Large intestine (tissue), 12 donors: ENCODE results near the gene BLVRA. TPM values are rescaled to one million over a fixed set of nuclear protein-coding genes. Genes with fewer than 3 reads are reported as not detected.
"Not testable (repeated sequence)": the region's sequence is repeated elsewhere in the genome, so short reads cannot be mapped to it uniquely, and the experiment has no call there.

Experiments
- DNase-seq, 2 donors: peaks; one replicate each; pipeline versions ENCODE4 v3.0.0 to v3.0.0-alpha.2; 2013
- H3K27ac ChIP-seq: one replicate; pipeline ENCODE4 v1.5.1; 2013; ENCODE audit warnings: low read length
- H3K27me3 ChIP-seq: 2 replicates; pipeline ENCODE4 v1.6.1; 2013; ENCODE audit warnings: low read length; ENCODE audit not compliant: control insufficient read depth, insufficient read depth
- H3K36me3 ChIP-seq: 2 replicates; pipeline ENCODE4 v1.6.1; 2013; ENCODE audit warnings: low read length; ENCODE audit not compliant: control insufficient read depth, insufficient read depth
- H3K4me1 ChIP-seq: one replicate; pipeline ENCODE4 v1.6.1; 2013; ENCODE audit warnings: low read length; ENCODE audit not compliant: control insufficient read depth, insufficient read depth
- H3K4me3 ChIP-seq: one replicate; pipeline ENCODE4 v1.5.1; 2013; ENCODE audit warnings: low read length
- H3K9me3 ChIP-seq: one replicate; pipeline ENCODE4 v1.6.1; 2013; ENCODE audit warnings: mild to moderate bottlenecking, low read depth, low read length, moderate library complexity; ENCODE audit not compliant: control insufficient read depth
- WGBS: methylation state at CpG from one replicate; pipeline ENCODE4 v1.1.5; 2013; ENCODE audit warnings: low lambda C conversion rate; ENCODE audit not compliant: insufficient coverage; 5-methylcytosine and 5-hydroxymethylcytosine counted together
- long read RNA-seq, 11 donors: transcript quantifications; one replicate each; lab custom pipeline, GENCODE V29; 2026
- polyA plus RNA-seq: library from polyadenylated mRNA; unstranded; fragments of 120-200 nt; gene quantifications from one replicate; pipeline ENCODE4 v1.2.1, GENCODE V29; 2013

The BLVRA gene
- polyA plus RNA-seq, result 16.9 TPM
- long read RNA-seq, donor 1, partial matches to known transcripts, result 0 of 2 reads
- long read RNA-seq, donor 1, other reads (novel, unspliced or antisense), result 0 of 2 reads
- long read RNA-seq, donor 2, transcript BLVRA-201 (8 exons, 1,071 nt), result major isoform, 9 of 10 reads
- long read RNA-seq, donor 2, partial matches to known transcripts, result 0 of 10 reads
- long read RNA-seq, donor 2, other reads (novel, unspliced or antisense), result 0 of 10 reads
- long read RNA-seq, donor 3, transcript BLVRA-201 (8 exons, 1,071 nt), result major isoform, 11 of 12 reads
- long read RNA-seq, donor 3, partial matches to known transcripts, result 0 of 12 reads
- long read RNA-seq, donor 3, other reads (novel, unspliced or antisense), result 0 of 12 reads
- long read RNA-seq, donor 4, result 0 reads
- long read RNA-seq, donor 5, transcript BLVRA-201 (8 exons, 1,071 nt), result major isoform, 5 of 5 reads
- long read RNA-seq, donor 5, partial matches to known transcripts, result 0 of 5 reads
- long read RNA-seq, donor 5, other reads (novel, unspliced or antisense), result 0 of 5 reads
- long read RNA-seq, donor 6, transcript BLVRA-201 (8 exons, 1,071 nt), result major isoform, 9 of 10 reads
- long read RNA-seq, donor 6, partial matches to known transcripts, result 0 of 10 reads
- long read RNA-seq, donor 6, other reads (novel, unspliced or antisense), result 0 of 10 reads
- long read RNA-seq, donor 7, partial matches to known transcripts, result 0 of 5 reads
- long read RNA-seq, donor 7, other reads (novel, unspliced or antisense), result 0 of 5 reads
- long read RNA-seq, donor 8, transcript BLVRA-201 (8 exons, 1,071 nt), result major isoform, 8 of 8 reads
- long read RNA-seq, donor 8, partial matches to known transcripts, result 0 of 8 reads
- long read RNA-seq, donor 8, other reads (novel, unspliced or antisense), result 0 of 8 reads
- long read RNA-seq, donor 9, transcript BLVRA-201 (8 exons, 1,071 nt), result major isoform, 10 of 10 reads
- long read RNA-seq, donor 9, partial matches to known transcripts, result 0 of 10 reads
- long read RNA-seq, donor 9, other reads (novel, unspliced or antisense), result 0 of 10 reads
- long read RNA-seq, donor 10, transcript BLVRA-201 (8 exons, 1,071 nt), result major isoform, 9 of 9 reads
- long read RNA-seq, donor 10, partial matches to known transcripts, result 0 of 9 reads
- long read RNA-seq, donor 10, other reads (novel, unspliced or antisense), result 0 of 9 reads
- long read RNA-seq, donor 11, transcript BLVRA-201 (8 exons, 1,071 nt), result major isoform, 10 of 10 reads
- long read RNA-seq, donor 11, partial matches to known transcripts, result 0 of 10 reads
- long read RNA-seq, donor 11, other reads (novel, unspliced or antisense), result 0 of 10 reads

- peaks cover 5% of the 10 kb centered on the region for H3K4me1 ChIP-seq
- H3K4me3 ChIP-seq, result peak within 1 kb of the TSS; percentile 49
- no peaks in the 10 kb centered on the region for H3K9me3 ChIP-seq
- WGBS, result no CpG with 5 or more reads among the region's 67 CpGs
- peaks cover 43% of the 10 kb centered on the region for H3K27me3 ChIP-seq
- H3K36me3 ChIP-seq, result no peaks in the 10 kb centered on the region
- DNase-seq, result peak; percentile 18 to 59
- H3K27ac ChIP-seq, result no peak within 1 kb of the TSS
Observed at GRCh38 chr7:43758029-43758821, at the start of gene BLVRA. TSS of gene BLVRA (plus strand) at chr7:43758680. CDS start at chr7:43771159, 12,479 bp downstream.

DNA sequence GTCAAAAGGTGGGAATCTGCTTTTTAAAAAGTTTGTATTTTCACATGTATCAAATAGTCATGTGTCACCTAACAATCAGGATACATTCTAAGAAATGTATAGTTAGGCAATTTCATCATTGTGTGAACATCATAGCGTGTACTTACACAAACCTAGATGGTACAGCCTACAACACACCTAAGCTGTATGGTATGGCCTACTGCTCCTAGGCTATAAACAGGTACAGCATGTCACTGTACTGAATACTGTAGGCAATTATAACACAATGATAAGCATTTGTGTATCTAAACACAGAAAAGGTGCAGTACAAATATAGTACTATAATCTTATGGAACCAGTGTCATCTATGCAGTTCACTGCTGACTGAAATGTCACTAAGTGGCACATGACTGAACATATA, 47.0 kb upstream of the BLVRA start:
- Histone ChIP-seq H3K36me3 (no peaks in the 10 kb centered on the region), H3K9me3 (no peaks in the 10 kb centered on the region), H3K27me3 (no peaks in the 10 kb centered on the region), H3K27ac (no peak overlapping the region), H3K4me1 (no peaks in the 10 kb centered on the region), H3K4me3 (no peak overlapping the region)
- DNase-seq, result no peak
- WGBS, result no CpG with 5 or more reads among the region's 1 CpG

DNA sequence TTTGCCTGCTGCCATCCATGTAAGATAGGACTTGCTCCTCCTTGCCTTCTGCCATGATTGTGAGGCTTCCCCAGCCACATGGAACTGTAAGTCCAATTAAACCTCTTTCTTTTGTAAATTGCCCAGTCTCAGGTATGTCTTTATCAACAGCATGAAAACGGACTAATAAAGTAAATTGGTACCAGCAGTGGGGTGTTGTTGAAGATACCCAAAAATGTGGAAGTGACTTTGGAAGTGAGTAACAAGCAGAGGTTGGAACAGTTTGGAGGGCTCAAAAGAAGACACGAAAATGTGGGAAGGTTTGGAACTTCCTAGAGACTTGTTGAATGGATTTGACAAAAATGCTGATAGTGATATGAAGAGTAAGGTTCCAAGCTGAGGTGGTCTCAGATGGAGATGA, 42.5 kb upstream of the BLVRA start:
- WGBS, result 100% methylated on average over 2 of the region's 2 CpGs
- H3K27ac ChIP-seq, H3K4me1 ChIP-seq, H3K36me3 ChIP-seq, DNase-seq, H3K27me3 ChIP-seq, H3K4me3 ChIP-seq, H3K9me3 ChIP-seq: not testable (repeated sequence)

DNA sequence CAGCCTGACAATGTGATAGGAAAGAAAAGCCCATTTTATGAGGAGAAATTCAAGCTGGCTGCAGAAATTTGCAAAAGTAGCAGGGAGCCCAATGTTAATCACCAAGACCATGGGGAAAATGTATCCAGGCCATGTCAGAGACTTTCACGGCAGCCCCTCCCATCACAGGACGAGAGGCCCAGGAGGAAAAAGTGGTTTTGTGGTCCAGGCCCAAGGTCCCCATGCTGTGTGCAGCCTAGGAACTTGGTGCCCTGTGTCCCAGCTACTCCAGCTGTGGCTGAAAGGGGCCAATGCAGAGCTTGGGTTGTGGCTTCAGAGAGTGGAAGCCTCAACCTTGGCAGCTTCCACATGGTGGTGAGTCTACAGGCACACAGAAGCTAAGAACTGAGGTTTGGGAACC, 41.9 kb upstream of the BLVRA start:
- WGBS, result no CpG with 5 or more reads among the region's 2 CpGs
- no peak for DNase-seq
- no peaks in the 10 kb centered on the region for H3K27me3 ChIP-seq
- H3K9me3 ChIP-seq, result no peaks in the 10 kb centered on the region
- H3K27ac ChIP-seq, result no peak overlapping the region
- H3K4me1 ChIP-seq, result no peaks in the 10 kb centered on the region
- no peak overlapping the region for H3K4me3 ChIP-seq
- no peaks in the 10 kb centered on the region for H3K36me3 ChIP-seq

DNA sequence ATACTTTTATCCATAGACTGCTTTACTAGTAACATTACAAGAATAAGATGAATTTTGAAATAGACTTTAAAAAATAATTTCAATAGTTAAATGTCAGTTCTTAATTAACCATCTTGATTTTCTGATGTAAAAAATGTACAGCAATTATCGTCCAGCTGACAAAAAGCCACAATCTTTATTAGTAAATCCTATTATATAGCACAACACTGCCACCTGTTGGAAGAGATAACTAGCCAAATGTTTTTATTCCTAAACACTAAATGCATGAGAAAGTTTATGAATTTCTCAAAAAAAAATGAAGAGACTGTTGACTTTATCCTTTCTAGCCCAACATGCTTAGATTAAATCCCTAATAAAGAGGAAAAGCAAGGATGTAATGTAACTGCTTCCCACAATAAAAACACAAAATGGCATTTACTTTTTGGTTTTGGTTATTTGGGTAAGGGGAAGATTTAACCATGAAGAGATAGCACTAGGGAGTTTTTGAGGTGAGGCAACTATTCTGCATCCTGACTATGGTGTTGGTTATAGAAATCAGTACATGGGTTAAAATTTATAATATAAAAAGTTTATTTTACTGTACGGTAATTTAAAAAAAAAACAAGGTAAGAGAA, 37.2 kb upstream of the BLVRA start:
- DNase-seq, result peak; percentile 17 to 26
- H3K4me1 ChIP-seq, result no peaks in the 10 kb centered on the region
- H3K36me3 ChIP-seq, result no peaks in the 10 kb centered on the region
- H3K4me3 ChIP-seq, result no peak overlapping the region
- H3K27me3 ChIP-seq, result no peaks in the 10 kb centered on the region
- no peaks in the 10 kb centered on the region for H3K9me3 ChIP-seq
- 88% methylated on average over 1 of the region's 2 CpGs for whole genome bisulfite sequencing
- H3K27ac ChIP-seq, result no peak overlapping the region

GRCh38 chr7:43723007-43723341, 35.5 kb upstream of the BLVRA start:
- H3K9me3 ChIP-seq, result no peaks in the 10 kb centered on the region
- H3K27ac ChIP-seq, result no peak overlapping the region
- H3K4me1 ChIP-seq, result no peaks in the 10 kb centered on the region
- no peak for DNase-seq
- H3K4me3 ChIP-seq, result no peak overlapping the region
- no peaks in the 10 kb centered on the region for H3K27me3 ChIP-seq
- no peaks in the 10 kb centered on the region for H3K36me3 ChIP-seq

DNA sequence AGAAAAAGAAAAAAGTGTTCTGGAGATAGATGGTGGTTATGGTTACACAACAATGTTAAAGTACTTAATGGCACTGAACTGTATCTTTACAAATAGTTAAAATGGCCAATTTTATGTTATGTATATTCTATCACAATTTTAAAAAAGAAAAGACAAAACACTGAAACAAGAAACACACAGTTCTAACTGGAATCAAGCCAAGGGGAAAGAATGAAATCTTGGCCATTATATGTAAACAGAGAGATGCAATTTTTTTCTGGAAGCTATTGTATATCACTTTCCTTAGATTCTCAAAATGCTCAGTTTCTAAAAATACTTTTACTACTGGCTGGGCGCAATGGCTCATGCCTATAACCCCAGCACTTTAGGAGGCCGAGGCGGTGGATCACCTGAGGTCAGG, 33.2 kb upstream of the BLVRA start:
- Histone ChIP-seq H3K4me1 (peaks cover 3% of the 10 kb centered on the region), H3K27ac (no peak overlapping the region), H3K36me3 (no peaks in the 10 kb centered on the region), H3K9me3 (no peaks in the 10 kb centered on the region), H3K4me3 (no peak overlapping the region), H3K27me3 (no peaks in the 10 kb centered on the region)
- no peak for DNase-seq
- no CpG with 5 or more reads among the region's 3 CpGs for WGBS

GRCh38 chr7:43726466-43726865, 32.0 kb upstream of the BLVRA start:
- 100% methylated on average over 1 of the region's 4 CpGs for WGBS
- Histone ChIP-seq H3K27ac (no peak overlapping the region), H3K9me3 (no peaks in the 10 kb centered on the region), H3K27me3 (no peaks in the 10 kb centered on the region), H3K4me1 (peaks cover 3% of the 10 kb centered on the region), H3K4me3 (no peak overlapping the region), H3K36me3 (no peaks in the 10 kb centered on the region)
- DNase-seq, result no peak

GRCh38 chr7:43727003-43727402, 31.5 kb upstream of the BLVRA start:
- DNase-seq, result no peak
- Histone ChIP-seq H3K9me3 (no peaks in the 10 kb centered on the region), H3K27me3 (no peaks in the 10 kb centered on the region), H3K27ac (no peak overlapping the region), H3K4me3 (no peak overlapping the region), H3K36me3 (no peaks in the 10 kb centered on the region), H3K4me1 (peaks cover 3% of the 10 kb centered on the region)
- WGBS, result 100% methylated on average over 2 of the region's 5 CpGs
